HG02798 (cell line): ENCODE data around the gene CUX1.
"Not testable (repeated sequence)": the region's sequence is repeated elsewhere in the genome, so short reads cannot be mapped to it uniquely, and the experiment has no call there.

Source experiments
- ATAC-seq: cut with Tn5 transposase; IDR thresholded peaks from one replicate; pipeline ENCODE4 v1.9.1; 2021; ENCODE audit warnings: mild to moderate bottlenecking; ENCODE audit not compliant: unreplicated experiment, poor library complexity

The CUX1 gene

GRCh38 chr7:101906291-101907240 is 89.1 kb downstream of the CUX1 start:
- ATAC-seq = no peak

- no peak for ATAC-seq
Observed at GRCh38 chr7:101910991-101911799, 93.8 kb downstream of the CUX1 start.

GRCh38 chr7:101911800-101912715 is 94.6 kb downstream of the CUX1 start:
- no peak for ATAC-seq

GRCh38 chr7:101912716-101913110 is 95.3 kb downstream of the CUX1 start:
- ATAC-seq = no peak

GRCh38 chr7:101913247-101913721 is 95.9 kb downstream of the CUX1 start:
- no peak for ATAC-seq

- no peak for ATAC-seq
Observed at GRCh38 chr7:101913851-101914250, 96.4 kb downstream of the CUX1 start.

GRCh38 chr7:101915000-101915399 is 97.6 kb downstream of the CUX1 start:
- no peak for ATAC-seq

GRCh38 chr7:101916041-101916800 is 98.8 kb downstream of the CUX1 start:
- ATAC-seq = no peak

- ATAC-seq = no peak
Observed at GRCh38 chr7:101916876-101917275, 99.5 kb downstream of the CUX1 start.

- ATAC-seq = no peak
Observed at GRCh38 chr7:101917566-101917965, 100.1 kb downstream of the CUX1 start.

- ATAC-seq = no peak
Observed at GRCh38 chr7:101918426-101918825, 101.0 kb downstream of the CUX1 start.

- ATAC-seq = no peak
Observed at GRCh38 chr7:101919363-101920115, 102.1 kb downstream of the CUX1 start.

GRCh38 chr7:101921061-101921460 is 103.6 kb downstream of the CUX1 start:
- no peak for ATAC-seq

GRCh38 chr7:101921546-101922489 is 104.4 kb downstream of the CUX1 start:
- ATAC-seq = not testable (repeated sequence)

GRCh38 chr7:101922631-101923601 is 105.5 kb downstream of the CUX1 start:
- no peak for ATAC-seq

GRCh38 chr7:101923602-101923985 is 106.2 kb downstream of the CUX1 start:
- no peak for ATAC-seq
